Esophagus muscularis mucosa (tissue), 4 donors: ENCODE data around the gene SH3YL1. TPM values are rescaled to one million over a fixed set of nuclear protein-coding genes. Genes with fewer than 3 reads are reported as not detected.

Experiments used
- DNase-seq: peaks from one replicate; pipeline ENCODE4 v3.0.0-alpha.2; 2017; ENCODE audit errors: extremely low spot score
- H3K27ac ChIP-seq, 4 donors: fragments of 200-600 bp; sonication (generic); replicated peaks in 1 of 4; 1 replicate in 3 of 4; 2 replicates in 1 of 4; pipeline ENCODE4 v1.5.1; 2016 to 2019; ENCODE audit warnings: mild to moderate bottlenecking in 1 of 4
- H3K27me3 ChIP-seq, 4 donors: fragments of 200-600 bp; sonication (generic); one replicate each; pipeline versions ENCODE4 v1.5.1 to v1.6.0; 2016 to 2019
- H3K36me3 ChIP-seq, 4 donors: fragments of 200-600 bp; sonication (generic); one replicate each; pipeline ENCODE4 v1.5.1; 2016 to 2019
- H3K4me1 ChIP-seq, 4 donors: fragments of 200-600 bp; sonication (generic); one replicate each; pipeline ENCODE4 v1.5.1; 2016 to 2019
- H3K4me3 ChIP-seq, 4 donors: fragments of 200-600 bp; sonication (generic); 1 replicate in 2 of 4; 2 replicates in 2 of 4; pipeline ENCODE4 v1.5.1; 2016 to 2019; ENCODE audit warnings: mild to moderate bottlenecking in 4 of 4, moderate library complexity in 1 of 4
- H3K9me3 ChIP-seq, 4 donors: fragments of 200-600 bp; sonication (generic); 1 replicate in 3 of 4; 2 replicates in 1 of 4; pipeline ENCODE4 v1.5.1; 2016 to 2019
- EP300 ChIP-seq: sonication (generic); formaldehyde crosslinking; IDR thresholded peaks from one replicate; pipeline ENCODE4 v1.6.1; 2017; ENCODE audit warnings: antibody characterized with exemption
- POLR2A ChIP-seq: fragments of 450-650 bp; IDR thresholded peaks from one replicate; pipeline ENCODE4 v1.6.1; 2017; ENCODE audit warnings: antibody characterized with exemption, moderate library complexity, mild to moderate bottlenecking, low read depth
- POLR2AphosphoS5 ChIP-seq, 2 donors: sonication (generic); formaldehyde crosslinking; IDR thresholded peaks; one replicate each; pipeline ENCODE4 v1.6.1; 2017; ENCODE audit warnings: antibody characterized with exemption in 2 of 2
- WGBS: methylation state at CpG from one replicate; pipeline ENCODE4 v1.1.5; 2018; 5-methylcytosine and 5-hydroxymethylcytosine counted together
- intact Hi-C: fragments of 100-400 bp; cut with DNase I; formaldehyde crosslinking; loops from one replicate; pipeline ENCODE4 v1.15.1; 2023
- total RNA-seq, 4 donors: library from RNA; depleted of rRNA; stranded (reverse); fragments of >200 nt; gene quantifications; one replicate each; pipeline versions ENCODE4 v1.1.0 to v1.2.1, GENCODE V29; 2016
- TF ChIP-seq, protein P1 (sequence below), 3 experiments: fragments of 200-600 bp in 2 of 3; fragments of 450-650 bp in 1 of 3; sonication (generic) in 2 of 3; IDR thresholded peaks; one replicate each; pipeline ENCODE4 v1.5.1; 2017 to 2019; ENCODE audit warnings: antibody characterized with exemption in 3 of 3, mild to moderate bottlenecking in 2 of 3, moderate library complexity in 1 of 3

SH3YL1 gene
- total RNA-seq, 4 donors from 2014 or later, result 15.7 to 20.3 (median 18.2) TPM

DNA sequence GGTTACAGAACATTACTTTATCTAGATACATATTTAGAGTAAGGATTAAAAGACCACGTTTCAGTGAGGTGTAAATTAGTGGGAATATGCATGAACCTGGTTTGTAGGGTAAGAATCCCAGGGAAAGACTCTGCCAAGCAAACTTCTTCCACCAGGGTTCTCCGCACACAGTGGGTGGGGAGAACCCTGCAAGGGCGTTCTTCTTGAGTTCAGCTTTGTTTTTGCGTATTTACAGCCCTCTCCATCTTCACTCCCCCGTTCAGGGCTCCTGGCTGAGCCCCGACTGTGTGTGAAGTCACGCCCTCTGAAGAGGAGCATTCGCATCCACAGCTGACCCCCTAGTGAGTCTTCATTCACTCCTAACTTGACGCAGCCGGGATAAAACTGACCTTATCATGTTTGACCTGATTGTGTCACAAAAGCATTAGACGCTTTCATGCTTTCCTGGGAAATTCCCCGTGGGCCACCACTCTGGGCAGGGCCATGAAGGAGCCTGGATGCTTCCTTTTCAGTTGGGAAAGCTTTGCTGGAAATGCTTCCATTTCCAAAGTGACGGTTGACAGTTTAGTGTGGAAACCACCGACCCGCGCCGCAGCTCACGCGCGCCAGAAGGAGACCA is 23.1 kb upstream of the SH3YL1 start:
- Histone ChIP-seq H3K36me3 (peaks cover 0 to 11% (median 7%) of the 10 kb centered on the region in 4 donors), H3K4me3 (peak overlapping the region; percentile 48 to 62 (median 52)), H3K4me1 (peaks cover 23 to 37% (median 36%) of the 10 kb centered on the region in 4 donors), H3K9me3 (no peaks in the 10 kb centered on the region), H3K27ac (no peak overlapping the region), H3K27me3 (peaks cover 4 to 51% (median 21%) of the 10 kb centered on the region in 4 donors)
- 42% methylated on average over 19 of the region's 20 CpGs for WGBS
- TF ChIP-seq, protein P1, sequence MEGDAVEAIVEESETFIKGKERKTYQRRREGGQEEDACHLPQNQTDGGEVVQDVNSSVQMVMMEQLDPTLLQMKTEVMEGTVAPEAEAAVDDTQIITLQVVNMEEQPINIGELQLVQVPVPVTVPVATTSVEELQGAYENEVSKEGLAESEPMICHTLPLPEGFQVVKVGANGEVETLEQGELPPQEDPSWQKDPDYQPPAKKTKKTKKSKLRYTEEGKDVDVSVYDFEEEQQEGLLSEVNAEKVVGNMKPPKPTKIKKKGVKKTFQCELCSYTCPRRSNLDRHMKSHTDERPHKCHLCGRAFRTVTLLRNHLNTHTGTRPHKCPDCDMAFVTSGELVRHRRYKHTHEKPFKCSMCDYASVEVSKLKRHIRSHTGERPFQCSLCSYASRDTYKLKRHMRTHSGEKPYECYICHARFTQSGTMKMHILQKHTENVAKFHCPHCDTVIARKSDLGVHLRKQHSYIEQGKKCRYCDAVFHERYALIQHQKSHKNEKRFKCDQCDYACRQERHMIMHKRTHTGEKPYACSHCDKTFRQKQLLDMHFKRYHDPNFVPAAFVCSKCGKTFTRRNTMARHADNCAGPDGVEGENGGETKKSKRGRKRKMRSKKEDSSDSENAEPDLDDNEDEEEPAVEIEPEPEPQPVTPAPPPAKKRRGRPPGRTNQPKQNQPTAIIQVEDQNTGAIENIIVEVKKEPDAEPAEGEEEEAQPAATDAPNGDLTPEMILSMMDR (IDR thresholded peaks at IDR 0.05), result no peak
- TF ChIP-seq EP300 (no peak), POLR2AphosphoS5 (IDR thresholded peaks at IDR 0.05) (no peak), POLR2A (no peak)
- DNase-seq, result no peak
- intact Hi-C loops, result loop anchor here (5.0 kb wide), 1 partner anchor 40 kb away; no protein-coding TSS in a partner anchor

DNA sequence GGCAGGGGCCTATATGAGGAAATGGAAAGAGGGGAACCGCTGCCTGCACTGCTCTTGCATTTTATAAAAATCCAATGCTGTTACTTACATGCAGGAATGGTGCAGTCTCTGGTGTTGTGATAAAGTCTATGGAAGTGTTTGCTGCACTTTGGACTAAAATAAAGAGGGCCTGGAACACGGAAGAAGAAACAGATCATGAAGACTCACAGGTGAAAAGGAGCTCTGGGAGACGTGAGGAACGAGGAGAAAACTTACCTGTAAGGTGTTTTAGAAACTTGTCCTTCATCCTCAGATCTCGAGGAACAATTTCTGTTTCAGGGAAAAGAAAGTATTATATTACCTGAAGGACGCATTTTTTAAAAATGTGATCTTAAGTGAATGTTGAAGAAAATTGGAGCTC is 22.2 kb upstream of the SH3YL1 start:
- WGBS, result 93% methylated on average over 6 of the region's 6 CpGs
- TF ChIP-seq POLR2A, result no peak
- no peak for TF ChIP-seq EP300
- TF ChIP-seq POLR2AphosphoS5 (IDR thresholded peaks at IDR 0.05), result no peak
- TF ChIP-seq, protein P1 (IDR thresholded peaks at IDR 0.05), result no peak
- intact Hi-C loops, result loop anchor here (5.0 kb wide), 1 partner anchor 39 kb away; no protein-coding TSS in a partner anchor
- Histone ChIP-seq H3K4me3 (no peak overlapping the region), H3K27ac (no peak overlapping the region), H3K36me3 (peaks cover 0 to 20% (median 15%) of the 10 kb centered on the region in 4 donors), H3K9me3 (no peaks in the 10 kb centered on the region), H3K27me3 (peaks cover 4 to 42% (median 21%) of the 10 kb centered on the region in 4 donors), H3K4me1 (peaks cover 23 to 37% (median 36%) of the 10 kb centered on the region in 4 donors)
- DNase-seq, result no peak

DNA sequence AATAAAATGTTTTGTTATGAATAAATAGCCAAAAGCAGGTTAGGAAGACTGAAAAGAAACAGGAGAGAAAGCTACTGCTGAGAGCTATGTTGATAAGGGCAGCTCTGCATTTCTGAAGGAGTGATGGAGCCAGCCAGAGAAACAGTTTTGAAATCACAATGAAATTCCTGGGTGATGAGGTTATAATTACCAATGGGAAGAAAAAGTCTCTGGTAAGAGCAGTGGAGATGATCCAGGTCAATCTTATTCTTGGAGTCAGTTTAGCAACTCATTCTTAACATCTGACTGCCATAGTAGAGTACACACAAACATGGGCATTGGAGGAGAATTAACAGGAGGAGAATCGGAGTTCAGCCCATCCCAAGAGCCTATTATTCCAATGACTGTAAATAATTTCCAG is 21.7 kb upstream of the SH3YL1 start:
- Histone ChIP-seq H3K27ac (no peak overlapping the region), H3K27me3 (peaks cover 4 to 37% (median 21%) of the 10 kb centered on the region in 4 donors), H3K36me3 (peaks cover 0 to 25% (median 21%) of the 10 kb centered on the region in 4 donors), H3K4me1 (peaks cover 27 to 37% (median 36%) of the 10 kb centered on the region in 4 donors), H3K4me3 (no peak overlapping the region), H3K9me3 (no peaks in the 10 kb centered on the region)
- intact Hi-C loops, result loop anchor here (5.0 kb wide), 1 partner anchor 38 kb away; no protein-coding TSS in a partner anchor
- WGBS, result 75% methylated on average over 1 of the region's 1 CpG
- DNase-seq, result no peak
- TF ChIP-seq, protein P1 (IDR thresholded peaks at IDR 0.05), result no peak
- no peak for TF ChIP-seq EP300
- TF ChIP-seq POLR2AphosphoS5 (IDR thresholded peaks at IDR 0.05), result no peak
- no peak for TF ChIP-seq POLR2A

DNA sequence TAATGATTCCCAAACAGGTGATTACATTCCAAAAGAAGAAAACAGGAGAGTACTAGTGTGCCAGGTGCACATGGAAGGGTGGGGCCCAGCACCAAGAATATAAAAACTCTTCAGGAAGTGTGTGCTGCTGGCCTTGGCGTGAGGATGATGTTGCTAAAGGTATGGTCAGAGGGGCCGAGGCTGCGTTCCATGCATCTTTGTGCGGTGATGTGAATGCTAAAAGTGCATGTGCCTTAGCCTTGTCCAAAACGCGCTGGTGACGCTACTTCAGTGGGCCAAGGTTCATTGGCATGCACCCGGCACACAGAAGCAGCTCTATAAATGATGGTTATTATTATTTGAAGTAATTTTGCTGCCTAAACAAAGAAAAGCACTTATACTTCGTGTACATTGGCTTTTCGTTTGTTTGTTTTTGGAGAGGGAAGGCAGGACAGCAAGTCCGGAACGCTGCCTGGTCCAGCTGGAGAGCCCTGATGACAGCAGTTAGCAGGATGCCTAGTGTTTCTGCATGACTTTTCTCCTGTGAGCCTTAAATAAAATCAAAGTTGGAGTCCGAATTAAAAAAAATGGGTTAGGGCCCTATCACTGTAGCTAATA is 21.2 kb upstream of the SH3YL1 start:
- peak; percentile 24 for DNase-seq
- Histone ChIP-seq H3K27me3 (peaks cover 4 to 33% (median 21%) of the 10 kb centered on the region in 4 donors), H3K27ac (no peak overlapping the region), H3K36me3 (peaks cover 0 to 30% (median 26%) of the 10 kb centered on the region in 4 donors), H3K4me1 (peaks cover 31 to 34% (median 33%) of the 10 kb centered on the region in 4 donors), H3K4me3 (no peak overlapping the region), H3K9me3 (no peaks in the 10 kb centered on the region)
- TF ChIP-seq POLR2A (no peak), POLR2AphosphoS5 (IDR thresholded peaks at IDR 0.05) (no peak), EP300 (no peak)
- TF ChIP-seq, protein P1 (IDR thresholded peaks at IDR 0.05), result no peak
- 90% methylated on average over 13 of the region's 13 CpGs for WGBS
- intact Hi-C loops, result loop anchor here (5.0 kb wide), 1 partner anchor 38 kb away; no protein-coding TSS in a partner anchor
